Stimulated activated CD4-positive, alpha-beta T cell treated with anti-CD3 and anti-CD28 coated beads, Interleukin-12 subunit alpha, Interleukin-12 subunit beta, amount 100 ng/mL, for 48 hours (primary cell): ENCODE data around the gene OMD.

Source experiments
- DNase-seq, 3 donors: peaks; one replicate each; pipeline ENCODE4 v3.0.0-alpha.2; 2020; ENCODE audit warnings: low read depth in 2 of 3, low spot score in 1 of 3

OMD gene

GRCh38 chr9:92424340-92424739 lies at the start of gene OMD:
Gene OMD (minus strand): TSS chr9:92424471. CDS start chr9:92417558, 6,913 bp downstream.
- no peak for DNase-seq

GRCh38 chr9:92468206-92468605 lies 43.9 kb upstream of the OMD start:
- no peak for DNase-seq

GRCh38 chr9:92467511-92467910 lies 43.2 kb upstream of the OMD start:
- no peak for DNase-seq

- DNase-seq, result no peak
These were observed 42.8 kb upstream of the OMD start for GRCh38 chr9:92467041-92467440.

- DNase-seq, result no peak
These were observed 39.7 kb upstream of the OMD start for GRCh38 chr9:92463984-92464383.

- DNase-seq, result no peak
These were observed 39.1 kb upstream of the OMD start for GRCh38 chr9:92463387-92463786.

- DNase-seq, result no peak
These were observed 33.3 kb upstream of the OMD start for GRCh38 chr9:92457576-92457975.

GRCh38 chr9:92455217-92455616 lies 30.9 kb upstream of the OMD start:
- DNase-seq, result no peak

GRCh38 chr9:92446536-92446935 lies 22.3 kb upstream of the OMD start:
- DNase-seq, result no peak

- DNase-seq, result no peak
These were observed 20.6 kb upstream of the OMD start for GRCh38 chr9:92444841-92445240.

GRCh38 chr9:92440751-92441046 lies 16.4 kb upstream of the OMD start:
- DNase-seq, result no peak

- no peak for DNase-seq
These were observed 15.9 kb upstream of the OMD start for GRCh38 chr9:92439921-92440750.

GRCh38 chr9:92438900-92439526 lies 14.7 kb upstream of the OMD start:
- DNase-seq, result no peak

- DNase-seq, result no peak
These were observed 11.0 kb upstream of the OMD start for GRCh38 chr9:92435263-92435662.

GRCh38 chr9:92432972-92433548 lies 8.8 kb upstream of the OMD start:
- DNase-seq, result no peak

GRCh38 chr9:92432350-92432749 lies 8.1 kb upstream of the OMD start:
- DNase-seq, result no peak

GRCh38 chr9:92429836-92430235 lies 5.6 kb upstream of the OMD start:
- no peak for DNase-seq

GRCh38 chr9:92426501-92427145 lies 2.4 kb upstream of the OMD start:
- no peak for DNase-seq

GRCh38 chr9:92425474-92425873 lies 1.2 kb upstream of the OMD start:
- no peak for DNase-seq

- DNase-seq, result no peak
These were observed 659 bp downstream of the OMD start for GRCh38 chr9:92423612-92424011.

- DNase-seq, result no peak
These were observed 1.5 kb downstream of the OMD start for GRCh38 chr9:92422611-92423338.
